ENCODE measurements around the gene MCTP2.

Gene MCTP2

DNA sequence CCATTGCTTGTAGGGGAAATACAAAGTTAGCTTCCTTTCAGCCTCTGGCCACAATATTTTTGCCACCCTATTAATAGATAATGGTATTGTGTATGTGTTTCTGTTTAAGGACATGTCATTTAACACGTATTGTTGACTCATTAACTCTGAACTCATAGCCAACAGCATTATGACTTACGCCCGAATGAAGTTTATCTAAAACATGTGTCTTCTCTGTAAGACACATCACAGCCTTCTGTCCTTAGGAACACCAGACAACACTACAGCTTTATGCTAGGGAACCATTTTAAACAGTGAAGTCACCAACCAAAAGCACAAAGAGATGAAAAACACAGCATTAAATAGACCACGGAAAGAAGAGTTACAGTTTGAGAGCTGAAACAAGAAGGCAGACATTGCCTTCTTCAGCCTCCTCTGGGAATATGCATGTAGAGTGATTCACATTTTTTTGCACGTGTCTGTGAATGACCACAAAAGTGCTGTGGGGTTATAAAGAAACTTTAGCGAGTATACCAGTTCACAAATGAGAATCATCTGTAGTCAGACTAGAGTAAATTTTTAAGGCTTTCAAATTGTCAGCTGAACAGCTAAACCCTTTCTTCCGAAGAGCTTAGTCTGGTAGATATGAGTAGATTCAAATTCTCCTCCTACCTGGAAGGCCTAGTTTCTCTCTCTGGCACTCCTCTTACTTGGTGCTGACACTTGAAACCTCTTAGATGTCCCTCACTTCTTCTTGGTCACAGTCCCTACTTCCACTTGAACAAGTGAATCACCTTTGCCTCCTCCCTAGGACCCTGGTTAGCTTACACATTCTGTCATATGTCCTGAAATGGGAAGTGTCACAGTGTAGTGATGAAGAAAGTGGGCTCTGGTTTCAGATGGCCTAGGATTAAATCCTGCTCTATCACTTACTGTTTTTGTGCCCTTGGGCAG, 32.2 kb downstream of the MCTP2 start:
- peak; percentile 34 for DNase-seq

GRCh38 chr15:94265009-94265408, 33.6 kb downstream of the MCTP2 start:
- no peak for DNase-seq

DNA sequence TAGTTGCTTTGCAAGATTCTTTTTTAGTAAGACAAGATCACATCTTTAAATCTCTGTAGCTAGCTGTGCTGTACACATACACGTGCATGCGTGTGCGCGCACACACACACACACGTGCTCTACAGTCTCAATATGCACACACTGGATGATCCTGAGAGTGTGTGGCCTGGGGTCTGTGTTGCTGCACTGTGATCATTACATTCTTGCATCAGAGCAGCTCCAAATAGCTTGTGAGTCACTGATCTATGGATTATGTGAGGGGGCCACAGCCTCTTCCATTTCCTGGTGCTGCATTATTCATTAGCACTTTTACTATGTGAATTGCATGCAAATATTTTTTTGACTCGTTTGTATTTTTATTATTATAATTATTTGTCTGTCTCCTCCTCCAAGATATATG, 34.6 kb downstream of the MCTP2 start:
- no peak for DNase-seq

DNA sequence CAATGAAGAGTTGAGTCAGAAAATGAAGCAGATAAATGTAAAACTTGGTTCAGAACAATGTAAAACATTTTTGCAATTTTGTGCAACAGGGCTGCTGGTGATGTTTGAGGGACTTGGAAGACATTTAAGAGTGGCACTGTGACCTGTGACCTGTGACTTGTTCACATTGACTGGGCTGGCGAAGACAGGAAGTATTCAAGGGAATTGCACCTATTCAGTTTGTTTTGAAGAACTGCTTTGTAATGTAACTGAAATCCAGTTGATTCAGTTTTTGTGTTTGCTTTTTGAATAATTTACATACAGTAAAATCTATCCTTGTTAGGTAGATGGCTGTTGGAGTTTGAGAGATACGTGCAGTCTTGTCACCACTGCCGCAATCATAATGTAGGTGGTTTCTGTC, 35.4 kb downstream of the MCTP2 start:
- DNase-seq = no peak

- DNase-seq = no peak
Measured at GRCh38 chr15:94269954-94270353, 38.6 kb downstream of the MCTP2 start.

DNA sequence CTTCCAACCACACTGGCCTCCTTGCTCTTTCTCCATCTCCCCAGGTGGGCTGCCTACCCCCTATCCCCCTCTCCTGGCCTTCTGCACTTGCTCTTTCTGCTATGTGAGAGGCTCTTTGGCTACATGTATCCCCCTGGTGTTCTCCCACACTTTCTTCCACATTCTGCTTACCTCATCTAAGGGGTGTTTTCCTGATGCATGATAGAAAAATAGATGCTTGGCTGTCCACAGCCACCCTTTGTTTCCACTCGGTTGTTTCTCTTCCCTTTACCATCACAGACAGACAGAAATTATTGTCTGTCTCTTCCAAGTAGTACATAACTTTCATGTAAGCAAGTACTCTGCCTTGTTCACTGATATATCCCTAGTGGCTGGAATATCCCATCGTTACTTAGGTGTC, 39.2 kb downstream of the MCTP2 start:
- DNase-seq = no peak

- no peak for DNase-seq
Measured at GRCh38 chr15:94272251-94272898, 41.0 kb downstream of the MCTP2 start.

DNA sequence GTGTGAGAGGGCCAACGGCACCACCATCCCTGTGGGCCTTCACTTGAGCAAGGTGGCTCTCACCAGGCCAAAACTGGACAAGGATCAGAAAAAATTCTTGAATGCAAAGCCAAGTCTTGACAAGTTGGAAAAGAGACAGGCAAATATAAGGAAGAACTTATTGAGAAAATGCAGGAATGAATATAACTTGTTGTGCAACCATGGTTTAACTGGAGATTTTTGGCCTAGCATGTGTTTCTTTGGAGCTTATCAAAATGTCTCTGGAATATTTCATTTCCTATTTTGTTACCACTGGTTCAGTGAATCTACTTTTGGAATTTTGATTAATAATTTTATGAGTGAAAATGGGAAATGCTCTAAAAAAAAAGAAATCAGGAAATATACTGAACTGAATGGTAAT, 42.5 kb downstream of the MCTP2 start:
- DNase-seq = no peak

GRCh38 chr15:94274745-94275144, 43.4 kb downstream of the MCTP2 start:
- no peak for DNase-seq

DNA sequence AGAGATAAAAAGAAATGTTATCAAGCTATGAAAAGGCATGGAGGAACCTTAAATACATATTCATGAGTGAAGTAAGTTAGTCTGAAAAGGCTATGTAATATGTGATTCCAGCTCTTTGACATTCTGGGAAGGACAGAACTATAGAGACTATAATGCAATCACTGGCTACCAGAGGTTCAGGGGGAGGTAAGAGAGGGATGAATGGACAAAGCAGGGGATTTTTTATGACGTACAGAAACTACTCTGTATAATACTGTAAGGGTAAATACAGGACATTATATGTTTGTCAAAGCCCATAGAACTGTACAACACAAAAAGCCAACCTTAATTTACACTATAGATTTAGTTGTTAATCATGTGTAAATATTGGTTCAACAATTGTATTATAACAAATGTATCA, 46.1 kb downstream of the MCTP2 start:
- DNase-seq = no peak

DNA sequence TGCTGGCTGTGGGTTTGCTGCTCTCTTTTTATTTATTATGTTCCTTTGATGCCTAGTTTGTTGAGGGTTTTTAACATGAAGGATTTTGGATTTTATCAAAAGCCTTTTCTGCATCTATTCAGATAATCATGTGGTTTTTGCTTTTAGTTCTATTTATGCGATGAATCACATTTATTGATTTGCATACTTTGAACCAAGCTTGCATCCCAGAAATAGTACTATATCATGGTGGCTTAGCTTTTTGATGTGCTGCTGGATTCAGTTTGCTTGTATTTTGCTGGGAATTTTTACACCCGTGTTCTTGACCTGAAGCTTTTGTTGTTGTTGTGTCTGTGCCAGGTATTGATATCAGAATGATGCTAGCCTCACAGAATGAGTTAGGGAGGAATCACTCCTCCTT, 48.4 kb downstream of the MCTP2 start:
- DNase-seq = no peak

DNA sequence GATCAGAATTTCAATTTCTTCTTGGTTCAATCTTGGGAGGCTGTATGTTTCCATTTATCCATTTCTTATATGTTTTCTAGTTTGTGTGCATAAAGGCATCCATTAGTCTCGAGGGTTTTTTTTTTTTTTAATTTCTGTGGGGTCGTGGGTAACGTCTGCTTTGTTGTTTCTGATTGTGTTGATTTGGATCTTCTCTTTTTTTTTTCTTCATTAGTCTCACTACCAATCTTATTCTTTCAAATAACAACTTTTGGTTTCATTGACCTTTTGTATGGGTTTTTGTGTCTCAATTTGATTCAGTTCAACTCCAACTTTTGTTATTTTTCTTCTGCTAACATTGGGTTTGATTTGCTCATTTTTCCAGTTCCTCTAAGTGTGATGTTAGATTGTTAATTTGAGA, 48.9 kb downstream of the MCTP2 start:
- DNase-seq = no peak

DNA sequence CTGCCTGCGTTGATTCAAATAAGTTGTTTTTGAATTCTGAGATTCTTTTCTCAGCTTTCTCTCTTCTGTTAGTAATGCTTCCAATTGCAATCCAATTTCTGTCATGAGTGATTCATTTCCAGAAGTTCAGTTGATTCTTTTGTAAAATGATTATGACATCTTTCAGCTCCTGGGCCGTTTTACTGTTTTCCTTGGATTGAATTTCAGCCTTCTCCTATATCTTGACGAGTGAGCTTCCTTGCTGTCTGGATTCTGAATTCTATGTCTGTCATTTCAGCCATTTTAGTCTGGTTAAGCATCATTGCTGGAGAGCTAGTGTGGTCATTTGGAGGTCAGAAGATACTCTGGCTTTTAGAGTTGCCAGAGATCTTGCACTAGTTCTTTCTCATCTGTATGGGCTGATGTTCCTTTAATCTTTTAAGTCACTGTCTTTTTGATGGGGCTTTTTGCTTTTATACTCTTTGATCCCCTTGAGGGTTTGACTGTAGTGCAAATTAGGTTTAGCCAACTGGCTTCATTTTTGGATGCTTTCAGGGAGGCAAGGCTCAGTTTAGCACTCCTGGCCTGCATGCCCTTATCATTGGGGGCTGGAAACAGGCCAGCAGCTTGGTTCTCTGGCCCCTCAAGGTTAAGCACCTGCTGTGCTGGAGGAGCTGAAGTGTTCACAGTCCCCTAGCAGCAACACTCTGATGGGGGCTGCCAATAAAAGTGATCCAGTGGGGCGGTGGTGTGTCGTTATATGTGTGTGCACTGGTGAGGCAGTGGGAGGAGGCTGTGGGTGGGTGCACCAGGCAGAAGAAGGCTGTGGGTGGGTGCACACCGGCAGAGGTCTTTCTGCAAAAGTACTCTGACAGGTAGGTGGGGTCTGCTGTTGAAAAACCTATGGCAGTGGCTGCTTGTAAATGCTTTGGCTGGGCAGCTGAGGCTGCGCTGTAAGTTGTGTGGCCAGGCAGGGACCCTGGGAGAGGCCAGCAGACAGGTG, 51.2 kb downstream of the MCTP2 start:
- DNase-seq = no peak

DNA sequence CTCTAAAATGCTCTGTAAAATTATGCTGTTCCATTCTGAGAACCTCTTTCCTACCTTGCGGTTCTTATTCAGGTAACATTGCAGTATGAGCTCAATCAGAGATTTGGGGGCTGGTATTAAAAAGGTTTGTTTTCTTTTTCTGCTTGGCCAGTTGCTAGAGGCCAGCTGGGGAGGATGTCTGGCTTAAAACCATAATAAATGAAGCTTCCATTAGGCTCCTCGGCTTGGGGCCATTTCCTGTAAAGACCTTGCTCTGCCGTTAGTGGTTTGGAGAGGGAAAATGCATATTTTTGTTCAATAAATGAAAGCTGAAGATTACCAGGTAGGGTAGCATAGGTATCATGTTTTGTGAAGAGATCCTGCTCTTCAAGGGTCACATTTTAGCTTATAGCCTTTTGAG, 55.2 kb downstream of the MCTP2 start:
- DNase-seq = no peak

- no peak for DNase-seq
Measured at GRCh38 chr15:94287794-94288246, 56.5 kb downstream of the MCTP2 start.

DNA sequence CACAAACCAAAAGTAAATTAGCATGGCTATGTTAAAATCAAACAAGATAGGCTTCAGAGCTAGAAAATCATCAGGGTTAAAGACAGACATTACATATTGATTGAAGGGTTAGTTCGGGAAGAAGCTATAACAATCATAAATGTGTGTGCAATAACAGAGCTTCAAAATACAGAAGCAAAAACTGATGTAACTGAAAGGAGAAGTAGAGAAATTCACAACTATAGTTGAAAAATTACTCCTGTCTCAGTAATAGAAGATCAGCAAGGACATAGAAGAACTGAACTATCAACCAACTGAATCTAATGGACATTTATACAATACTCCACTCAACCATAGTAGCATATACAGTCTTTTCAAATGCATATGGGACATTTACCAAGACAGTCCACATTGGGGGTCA, 59.4 kb downstream of the MCTP2 start:
- no peak for DNase-seq

GRCh38 chr15:94293411-94294402, 62.3 kb downstream of the MCTP2 start:
- no peak for DNase-seq

- DNase-seq = no peak
Measured at GRCh38 chr15:94294556-94294955, 63.2 kb downstream of the MCTP2 start.

GRCh38 chr15:94295275-94295674, 63.9 kb downstream of the MCTP2 start:
- DNase-seq = no peak

- DNase-seq = no peak
Measured at GRCh38 chr15:94296717-94297116, 65.4 kb downstream of the MCTP2 start.

- DNase-seq = no peak
Measured at GRCh38 chr15:94297558-94297957, 66.2 kb downstream of the MCTP2 start.

DNA sequence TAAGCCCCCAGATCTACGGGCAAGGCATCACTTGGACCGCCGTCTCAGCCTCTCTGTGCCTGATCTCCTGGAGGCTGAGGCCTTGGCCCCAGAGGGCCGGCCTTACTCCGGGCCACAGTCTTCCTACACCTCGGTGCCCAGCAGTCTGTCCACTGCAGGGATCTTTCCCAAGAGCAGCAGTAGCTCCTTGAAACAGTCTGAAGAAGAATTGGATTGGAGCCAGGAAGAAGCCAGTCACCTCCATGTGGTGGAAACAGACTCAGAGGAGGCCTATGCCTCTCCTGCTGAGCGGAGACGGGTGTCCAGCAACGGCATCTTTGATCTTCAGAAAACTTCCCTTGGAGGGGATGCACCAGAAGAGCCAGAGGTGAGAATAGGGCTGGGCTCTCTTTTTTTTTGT, 67.0 kb downstream of the MCTP2 start:
- no peak for DNase-seq
